HepG2 (cell line): ENCODE measurements around the gene ZNF341. TPM values are rescaled to one million over a fixed set of nuclear protein-coding genes. Genes with fewer than 3 reads are reported as not detected.

ENCODE experiments used
- MAFK ChIP-seq, 2 experiments: IDR thresholded peaks in 1 of 2; conservative IDR thresholded peaks in 1 of 2; 2 replicates each; pipeline ENCODE4 v1.6.1; 2011; ENCODE audit warnings: improper control_type of control experiment in 2 of 2, low read length in 2 of 2
- NFAT5 ChIP-seq: sonication (generic); formaldehyde crosslinking; IDR thresholded peaks from 2 replicates; pipeline ENCODE4 v1.4.0; 2020; ENCODE audit warnings: missing genetic modification reagents
- NR2C2 ChIP-seq: sonication (generic); formaldehyde crosslinking; IDR thresholded peaks from 2 replicates; pipeline ENCODE4 v1.4.0; 2020; ENCODE audit warnings: missing genetic modification reagents, mild to moderate bottlenecking, moderate library complexity, borderline replicate concordance
- NR2F6 ChIP-seq, 2 experiments: IDR thresholded peaks; 2 replicates each; pipeline ENCODE4 v1.6.1; 2016; ENCODE audit warnings: antibody characterized with exemption in 1 of 2, mild to moderate bottlenecking in 1 of 2
- ONECUT2 ChIP-seq: sonication (generic); formaldehyde crosslinking; IDR thresholded peaks from 2 replicates; pipeline ENCODE4 v1.4.0; 2020; ENCODE audit warnings: missing genetic modification reagents
- RBM39 ChIP-seq: fragments of 200-400 bp; formaldehyde crosslinking; IDR thresholded peaks from one replicate; pipeline ENCODE4 v1.6.1; 2018; ENCODE audit warnings: antibody characterized with exemption, mild to moderate bottlenecking, low read depth, low read length; ENCODE audit not compliant: poor library complexity, severe bottlenecking
- SNRNP70 ChIP-seq: fragments of 200-400 bp; formaldehyde crosslinking; IDR thresholded peaks from 2 replicates; pipeline ENCODE4 v1.6.1; 2017; ENCODE audit warnings: mild to moderate bottlenecking, low read depth, low read length, moderate library complexity
- TARDBP ChIP-seq: sonication (generic); formaldehyde crosslinking; IDR thresholded peaks from 2 replicates; pipeline ENCODE4 v1.8.0; 2022; ENCODE audit warnings: mild to moderate bottlenecking, missing genetic modification reagents
- ZBTB38 ChIP-seq: sonication (generic); formaldehyde crosslinking; IDR thresholded peaks from 2 replicates; pipeline ENCODE4 v1.5.1; 2020; ENCODE audit warnings: mild to moderate bottlenecking, missing genetic modification reagents
- ZNF207 ChIP-seq: fragments of 450-650 bp; IDR thresholded peaks from 2 replicates; pipeline ENCODE4 v1.6.1; 2016; ENCODE audit warnings: antibody characterized with exemption, borderline replicate concordance
- ZNF318 ChIP-seq: sonication (generic); formaldehyde crosslinking; IDR thresholded peaks from 2 replicates; pipeline ENCODE4 v1.4.0; 2020; ENCODE audit warnings: mild to moderate bottlenecking, missing genetic modification reagents
- ZNF414 ChIP-seq: sonication (generic); formaldehyde crosslinking; IDR thresholded peaks from 2 replicates; pipeline ENCODE4 v1.5.0; 2020; ENCODE audit warnings: missing genetic modification reagents
- ZNF614 ChIP-seq: IDR thresholded peaks from 2 replicates; pipeline ENCODE4 v1.6.1; 2018; ENCODE audit warnings: missing biosample characterization, missing genetic modification reagents, inconsistent platforms, borderline replicate concordance
- polyA plus RNA-seq, 8 experiments: library from polyadenylated mRNA; depleted of rRNA in 3 of 8; stranded (reverse) in 7 of 8; unstranded in 1 of 8; fragments of >200 nt; fragmentation: Illumina TruSeq in 4 of 8; extraction: Trizol in 4 of 8; gene quantifications; 2 replicates each; pipeline versions ENCODE4 v1.2.1 to v1.2.3, GENCODE V29; 2011 to 2016; ENCODE audit warnings: low read depth in 4 of 8, missing spikeins in 1 of 8, mixed read lengths in 1 of 8; ENCODE audit not compliant: insufficient read depth in 1 of 8
- total RNA-seq, 5 experiments: library from RNA; depleted of rRNA; stranded (reverse); fragments of >200 nt; fragmentation: Illumina TruSeq; extraction: Trizol; gene quantifications; 2 replicates each; pipeline ENCODE4 v1.2.3, GENCODE V29; 2016; ENCODE audit warnings: low read depth in 1 of 5
- TF ChIP-seq, protein P1 (sequence below): IDR thresholded peaks from 2 replicates; pipeline ENCODE4 v1.6.1; 2012; ENCODE audit warnings: inconsistent platforms

Gene ZNF341
- total and polyA plus RNA-seq, 2 of the 13 experiments (the other 11 are each of a cell fraction or from before 2014, with no cell fraction given): 1.1 to 2.2 TPM

GRCh38 chr20:33812152-33812849, 80.5 kb downstream of the ZNF341 start (continued):
- TF ChIP-seq, protein P1, sequence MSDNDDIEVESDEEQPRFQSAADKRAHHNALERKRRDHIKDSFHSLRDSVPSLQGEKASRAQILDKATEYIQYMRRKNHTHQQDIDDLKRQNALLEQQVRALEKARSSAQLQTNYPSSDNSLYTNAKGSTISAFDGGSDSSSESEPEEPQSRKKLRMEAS: peak; percentile 31; the same call in 1 of the 2 replicates
- TF ChIP-seq NFAT5 (CRISPR knock-in tag) (no peak), ZNF318 (no peak), ZNF414 (CRISPR knock-in tag) (0 out of 2 replicates have a peak, but pooled peaks have one; percentile 71), NR2F6 (IDR thresholded peaks at IDR 0.05) (peak; percentile 46; the same call in 1 of the 2 replicates), NR2F6 (CRISPR knock-in tag; IDR thresholded peaks at IDR 0.05) (no peak), ONECUT2 (CRISPR knock-in tag) (no peak), MAFK (conservative IDR thresholded peaks at IDR 0.05 in 1 of 2, IDR thresholded peaks at IDR 0.05 in 1 of 2; ENCODE audit: low read length in 2 of 2) (no peak), SNRNP70 (no peak), RBM39 (no peak), NR2C2 (CRISPR knock-in tag) (peak; percentile 39; the same call in 1 of the 2 replicates), ZBTB38 (CRISPR knock-in tag) (no peak), TARDBP (no peak), ZNF614 (CRISPR knock-in tag) (no peak), ZNF207 (no peak)
